Measurements from ENCODE around the gene CNTNAP2. TPM values are rescaled to one million over a fixed set of nuclear protein-coding genes. Genes with fewer than 3 reads are reported as not detected.

The CNTNAP2 gene
- total RNA-seq, 2 experiments from 2014 or later: 0.28 TPM; not detected in 1

GRCh38 chr7:148127374-148127773 lies 2010.8 kb downstream of the CNTNAP2 start:
- H3K4me1 ChIP-seq (ENCODE audit: insufficient read depth, low read length, poor library complexity, severe bottlenecking): no peaks in the 10 kb centered on the region
- POLR2A ChIA-PET: no interaction called here
- no peak for DNase-seq (ENCODE audit: low spot score)
- intact Hi-C loops (cut with micrococcal nuclease; ENCODE audit: unreplicated experiment): no loop called here
- H2AFZ ChIP-seq (ENCODE audit: low read length): no peak overlapping the region
- H3K9me3 ChIP-seq (ENCODE audit: low read length): no peaks in the 10 kb centered on the region
- H4K20me1 ChIP-seq (ENCODE audit: insufficient read depth, low read length): no peaks in the 10 kb centered on the region
- CTCF ChIA-PET (ENCODE audit: unreplicated experiment): no interaction called here
- no TSS peak for BruUV-seq (replicated peaks)
- no peak overlapping the region for H3K27ac ChIP-seq (ENCODE audit: low read depth, low read length, poor library complexity, severe bottlenecking)
- no peak for TF ChIP-seq CTCF (conservative IDR thresholded peaks at IDR 0.05; ENCODE audit: low read length)
- no peak for TF ChIP-seq EZH2phosphoT487 (IDR thresholded peaks at IDR 0.05; ENCODE audit: borderline replicate concordance, low read depth, low read length)
- no peaks in the 10 kb centered on the region for H3K79me2 ChIP-seq (ENCODE audit: insufficient read depth, low read depth, low read length)
- no peaks in the 10 kb centered on the region for H3K9me2 ChIP-seq (ENCODE audit: insufficient read depth, low read length)
- no peak overlapping the region for H3K4me2 ChIP-seq (ENCODE audit: low read length)
- H3K4me3 ChIP-seq (ENCODE audit: low read depth, low read length, poor library complexity, severe bottlenecking): no peak overlapping the region
- no peaks in the 10 kb centered on the region for H3K36me3 ChIP-seq (ENCODE audit: insufficient read depth, low read length)

GRCh38 chr7:148129023-148129422 lies 2012.4 kb downstream of the CNTNAP2 start:
- Histone ChIP-seq H3K9me2 (ENCODE audit: insufficient read depth, low read length) (no peaks in the 10 kb centered on the region), H3K36me3 (ENCODE audit: insufficient read depth, low read length) (no peaks in the 10 kb centered on the region), H3K4me2 (ENCODE audit: low read length) (no peak overlapping the region), H3K79me2 (ENCODE audit: insufficient read depth, low read depth, low read length) (no peaks in the 10 kb centered on the region), H3K9me3 (ENCODE audit: low read length) (no peaks in the 10 kb centered on the region), H4K20me1 (ENCODE audit: insufficient read depth, low read length) (no peaks in the 10 kb centered on the region), H2AFZ (ENCODE audit: low read length) (no peak overlapping the region), H3K27ac (ENCODE audit: low read depth, low read length, poor library complexity, severe bottlenecking) (no peak overlapping the region), H3K4me1 (ENCODE audit: insufficient read depth, low read length, poor library complexity, severe bottlenecking) (no peaks in the 10 kb centered on the region), H3K4me3 (ENCODE audit: low read depth, low read length, poor library complexity, severe bottlenecking) (no peak overlapping the region)
- TF ChIP-seq CTCF (conservative IDR thresholded peaks at IDR 0.05; ENCODE audit: low read length): no peak
- DNase-seq (ENCODE audit: low spot score): no peak
- ChIA-PET POLR2A (interaction anchor here (0.9 kb wide), 1 partner anchor 36 kb away, joined by 3 read pairs; no protein-coding TSS in a partner anchor), CTCF (ENCODE audit: unreplicated experiment) (no interaction called here)
- intact Hi-C loops (cut with micrococcal nuclease; ENCODE audit: unreplicated experiment): no loop called here
- no TSS peak for BruUV-seq (replicated peaks)

GRCh38 chr7:148135116-148135515 lies 2018.5 kb downstream of the CNTNAP2 start:
- CTCF ChIA-PET (ENCODE audit: unreplicated experiment): no interaction called here
- Histone ChIP-seq H3K4me3 (ENCODE audit: low read depth, low read length, poor library complexity, severe bottlenecking) (no peak overlapping the region), H3K4me1 (ENCODE audit: insufficient read depth, low read length, poor library complexity, severe bottlenecking) (no peaks in the 10 kb centered on the region), H2AFZ (ENCODE audit: low read length) (no peak overlapping the region), H3K4me2 (ENCODE audit: low read length) (no peak overlapping the region), H3K9me3 (ENCODE audit: low read length) (no peaks in the 10 kb centered on the region), H3K36me3 (ENCODE audit: insufficient read depth, low read length) (no peaks in the 10 kb centered on the region), H4K20me1 (ENCODE audit: insufficient read depth, low read length) (no peaks in the 10 kb centered on the region), H3K27ac (ENCODE audit: low read depth, low read length, poor library complexity, severe bottlenecking) (no peak overlapping the region), H3K9me2 (ENCODE audit: insufficient read depth, low read length) (no peaks in the 10 kb centered on the region), H3K79me2 (ENCODE audit: insufficient read depth, low read depth, low read length) (no peaks in the 10 kb centered on the region)
- no TSS peak for BruUV-seq (replicated peaks)
- DNase-seq (ENCODE audit: low spot score): no peak
- no peak for TF ChIP-seq EZH2phosphoT487 (IDR thresholded peaks at IDR 0.05; ENCODE audit: borderline replicate concordance, low read depth, low read length)
- no peak for TF ChIP-seq CTCF (conservative IDR thresholded peaks at IDR 0.05; ENCODE audit: low read length)
- POLR2A ChIA-PET: interaction anchor here (0.6 kb wide), 1 partner anchor 222 kb away, joined by 4 read pairs; no protein-coding TSS in a partner anchor
- intact Hi-C loops (cut with micrococcal nuclease; ENCODE audit: unreplicated experiment): no loop called here
